Central memory CD4-positive, alpha-beta T cell (primary cell): ENCODE data around the gene SIX4.
"Not testable (repeated sequence)": the region's sequence is repeated elsewhere in the genome, so short reads cannot be mapped to it uniquely, and the experiment has no call there.

Experiments
- DNase-seq: peaks from one replicate; pipeline ENCODE4 v3.0.0; 2022
- total RNA-seq, 3 experiments: gene quantifications; one replicate each; lab custom pipeline; 2026; lab: John Stamatoyannopoulos, UW

Gene SIX4
- 0 reads per million in 3 experiments for total RNA-seq

- DNase-seq = no peak
Observed at GRCh38 chr14:60723907-60724618, at the start of gene SIX4. Gene SIX4, minus strand, starts transcription at chr14:60724351. Its CDS starts 277 bp downstream, at chr14:60724074.

- no peak for DNase-seq
Observed at GRCh38 chr14:60773558-60773957, 49.4 kb upstream of the SIX4 start.

- DNase-seq = no peak
Observed at GRCh38 chr14:60771117-60771516, 47.0 kb upstream of the SIX4 start.

- DNase-seq = no peak
Observed at GRCh38 chr14:60768602-60769001, 44.5 kb upstream of the SIX4 start.

- no peak for DNase-seq
Observed at GRCh38 chr14:60760644-60761364, 36.7 kb upstream of the SIX4 start.

- DNase-seq = no peak
Observed at GRCh38 chr14:60760209-60760608, 36.1 kb upstream of the SIX4 start.

GRCh38 chr14:60758885-60759284 is 34.7 kb upstream of the SIX4 start:
- no peak for DNase-seq

GRCh38 chr14:60757567-60758002 is 33.4 kb upstream of the SIX4 start:
- DNase-seq = no peak

- DNase-seq = no peak
Observed at GRCh38 chr14:60756847-60757246, 32.7 kb upstream of the SIX4 start.

GRCh38 chr14:60753264-60754119 is 29.3 kb upstream of the SIX4 start:
- DNase-seq = peak; percentile 81

- no peak for DNase-seq
Observed at GRCh38 chr14:60744566-60744965, 20.4 kb upstream of the SIX4 start.

- no peak for DNase-seq
Observed at GRCh38 chr14:60738843-60739508, 14.8 kb upstream of the SIX4 start.

GRCh38 chr14:60736494-60736893 is 12.3 kb upstream of the SIX4 start:
- no peak for DNase-seq

- no peak for DNase-seq
Observed at GRCh38 chr14:60735416-60735815, 11.3 kb upstream of the SIX4 start.

GRCh38 chr14:60734465-60735242 is 10.5 kb upstream of the SIX4 start, which contains the start of gene MNAT1:
Gene MNAT1, plus strand, starts transcription at chr14:60734761. Its CDS starts 102 bp downstream, at chr14:60734863.
- DNase-seq = peak; percentile 66

GRCh38 chr14:60732840-60733483 is 8.8 kb upstream of the SIX4 start:
- no peak for DNase-seq

- not testable (repeated sequence) for DNase-seq
Observed at GRCh38 chr14:60731291-60731690, 7.1 kb upstream of the SIX4 start.

- peak; percentile 13 for DNase-seq
Observed at GRCh38 chr14:60723116-60723906, 840 bp downstream of the SIX4 start.

GRCh38 chr14:60722357-60723115 is 1.6 kb downstream of the SIX4 start:
- peak; percentile 2 for DNase-seq

- no peak for DNase-seq
Observed at GRCh38 chr14:60722107-60722356, 2.1 kb downstream of the SIX4 start.
